Colonic mucosa (tissue), 4 donors: Measurements from ENCODE around the gene NDUFB3. TPM values are rescaled to one million over a fixed set of nuclear protein-coding genes. Genes with fewer than 3 reads are reported as not detected.
A peak's percentile ranks its signal among the peaks of the same experiment; 100 is the strongest.

Source experiments
- DNase-seq: peaks from one replicate; pipeline ENCODE4 v3.0.0-alpha.2; 2020
- H3K27ac ChIP-seq: fragments of 200-600 bp; one replicate; pipeline ENCODE4 v1.8.0; 2021
- H3K27me3 ChIP-seq: fragments of 200-600 bp; one replicate; pipeline ENCODE4 v1.8.0; 2021
- H3K36me3 ChIP-seq: fragments of 200-600 bp; one replicate; pipeline ENCODE4 v1.8.0; 2021
- H3K4me1 ChIP-seq: fragments of 200-600 bp; one replicate; pipeline ENCODE4 v1.8.0; 2021; ENCODE audit warnings: mild to moderate bottlenecking
- H3K4me3 ChIP-seq: fragments of 200-600 bp; one replicate; pipeline ENCODE4 v1.8.0; 2021
- H3K9ac ChIP-seq, 2 donors: one replicate each; pipeline ENCODE4 v1.7.0; 2013; ENCODE audit warnings: control low read depth in 2 of 2, low read depth in 2 of 2, low read length in 2 of 2
- H3K9me3 ChIP-seq: fragments of 200-600 bp; one replicate; pipeline ENCODE4 v1.8.0; 2021
- intact Hi-C: fragments of 100-400 bp; cut with DNase I; formaldehyde crosslinking; loops from one replicate; pipeline ENCODE4 v1.14.1; 2022
- total RNA-seq, 2 donors: library from RNA; stranded (reverse); fragmentation: NEBNext Ultra II Directional in 1 of 2; extraction: Animal tissue kit (Norgen Biotek cat#: 25700) in 1 of 2; gene quantifications; one replicate each; pipeline ENCODE4 v1.2.1, GENCODE V29; 2021
- TF ChIP-seq, protein P1 (sequence below): fragments of 200-600 bp; IDR thresholded peaks from one replicate; pipeline ENCODE4 v1.8.0; 2022; ENCODE audit warnings: antibody characterized with exemption, mild to moderate bottlenecking
- donor health status: healthy.
- donor health status: DM: no; HTN: no; CAD: no.
- donor health status: DM: no; HTN: no; CAD: no.

NDUFB3 gene
- total RNA-seq, 2 donors from 2014 or later, result 159 to 199 TPM

DNA sequence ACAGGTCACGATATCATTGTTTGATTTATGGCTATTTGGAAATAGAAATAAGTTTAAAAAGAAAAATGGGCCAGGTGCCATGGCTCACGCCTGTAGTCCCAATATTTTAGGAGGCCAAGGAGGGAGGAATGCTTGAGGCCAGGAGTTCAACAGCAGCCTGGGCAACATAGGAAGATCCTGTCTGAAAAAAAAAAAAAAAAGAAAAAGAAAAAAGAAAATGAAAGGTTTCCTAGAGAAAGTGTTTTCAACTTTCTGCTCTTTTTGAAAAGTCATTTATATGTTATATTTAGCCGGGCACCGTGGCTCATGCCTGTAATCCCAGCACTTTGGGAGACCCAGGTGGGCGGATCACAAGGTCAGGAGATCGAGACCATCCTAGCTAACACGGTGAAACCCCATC is 3.2 kb downstream of the NDUFB3 start:
- DNase-seq, result peak; percentile 11
- intact Hi-C loops, result loop anchor here (5.0 kb wide), 3 partner anchors 42 to 102 kb away; partner anchors contain the start of gene CFLAR
- H3K27me3 ChIP-seq, result no peaks in the 10 kb centered on the region
- no peak overlapping the region for H3K4me3 ChIP-seq
- peaks cover 6% of the 10 kb centered on the region for H3K4me1 ChIP-seq
- no peaks in the 10 kb centered on the region for H3K9me3 ChIP-seq
- no peak overlapping the region for H3K9ac ChIP-seq
- no peak overlapping the region for H3K27ac ChIP-seq
- H3K36me3 ChIP-seq, result no peaks in the 10 kb centered on the region
- TF ChIP-seq, protein P1, sequence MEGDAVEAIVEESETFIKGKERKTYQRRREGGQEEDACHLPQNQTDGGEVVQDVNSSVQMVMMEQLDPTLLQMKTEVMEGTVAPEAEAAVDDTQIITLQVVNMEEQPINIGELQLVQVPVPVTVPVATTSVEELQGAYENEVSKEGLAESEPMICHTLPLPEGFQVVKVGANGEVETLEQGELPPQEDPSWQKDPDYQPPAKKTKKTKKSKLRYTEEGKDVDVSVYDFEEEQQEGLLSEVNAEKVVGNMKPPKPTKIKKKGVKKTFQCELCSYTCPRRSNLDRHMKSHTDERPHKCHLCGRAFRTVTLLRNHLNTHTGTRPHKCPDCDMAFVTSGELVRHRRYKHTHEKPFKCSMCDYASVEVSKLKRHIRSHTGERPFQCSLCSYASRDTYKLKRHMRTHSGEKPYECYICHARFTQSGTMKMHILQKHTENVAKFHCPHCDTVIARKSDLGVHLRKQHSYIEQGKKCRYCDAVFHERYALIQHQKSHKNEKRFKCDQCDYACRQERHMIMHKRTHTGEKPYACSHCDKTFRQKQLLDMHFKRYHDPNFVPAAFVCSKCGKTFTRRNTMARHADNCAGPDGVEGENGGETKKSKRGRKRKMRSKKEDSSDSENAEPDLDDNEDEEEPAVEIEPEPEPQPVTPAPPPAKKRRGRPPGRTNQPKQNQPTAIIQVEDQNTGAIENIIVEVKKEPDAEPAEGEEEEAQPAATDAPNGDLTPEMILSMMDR, result no peak

DNA sequence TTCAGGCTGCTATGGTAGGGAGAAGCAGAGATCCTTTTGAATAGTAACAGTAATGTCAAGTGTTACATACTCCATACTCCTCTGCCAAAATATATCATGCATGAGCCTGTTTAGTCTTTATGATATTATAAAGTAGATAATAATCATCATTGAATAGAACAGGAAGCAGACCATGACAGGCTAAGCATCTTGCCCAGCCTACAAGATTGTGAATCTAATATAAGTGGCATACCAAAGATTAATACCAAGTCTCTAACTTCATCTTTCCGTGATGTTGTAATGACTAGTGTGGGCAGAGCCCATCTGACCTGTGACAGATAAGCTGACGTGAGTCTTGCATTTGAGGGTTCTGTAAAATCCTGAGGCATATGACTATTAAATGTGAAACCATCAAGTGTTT is 13.1 kb downstream of the NDUFB3 start:
- Histone ChIP-seq H3K27ac (no peak overlapping the region), H3K4me3 (no peak overlapping the region), H3K9me3 (no peaks in the 10 kb centered on the region), H3K36me3 (peaks cover 6% of the 10 kb centered on the region), H3K27me3 (no peaks in the 10 kb centered on the region), H3K9ac (no peak overlapping the region), H3K4me1 (no peaks in the 10 kb centered on the region)
- DNase-seq, result no peak
- TF ChIP-seq, protein P1, result no peak
- intact Hi-C loops, result no loop called here

DNA sequence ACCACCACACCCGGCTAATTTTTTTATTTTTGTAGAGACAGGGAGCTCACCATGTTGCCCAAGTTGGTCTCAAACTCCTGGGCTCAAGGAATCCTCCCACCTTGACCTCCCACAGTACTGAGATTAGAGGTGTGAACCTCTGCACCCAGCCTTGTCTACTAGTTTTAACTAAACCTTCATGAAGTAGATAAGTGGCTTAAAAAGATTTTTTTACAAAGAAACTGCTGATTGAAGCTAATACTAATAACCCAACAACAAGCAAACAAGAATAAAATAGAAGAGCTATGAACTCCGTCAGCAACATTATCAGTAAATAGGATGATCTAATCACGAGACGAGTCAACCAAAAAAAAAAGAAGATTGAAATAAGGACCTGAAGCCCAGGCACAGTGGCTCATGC is 18.8 kb downstream of the NDUFB3 start:
- Histone ChIP-seq H3K9me3 (no peaks in the 10 kb centered on the region), H3K36me3 (no peaks in the 10 kb centered on the region), H3K27me3 (no peaks in the 10 kb centered on the region), H3K27ac (no peak overlapping the region), H3K4me1 (no peaks in the 10 kb centered on the region), H3K9ac (no peak overlapping the region), H3K4me3 (no peak overlapping the region)
- intact Hi-C loops, result no loop called here
- no peak for DNase-seq
- TF ChIP-seq, protein P1, result no peak

DNA sequence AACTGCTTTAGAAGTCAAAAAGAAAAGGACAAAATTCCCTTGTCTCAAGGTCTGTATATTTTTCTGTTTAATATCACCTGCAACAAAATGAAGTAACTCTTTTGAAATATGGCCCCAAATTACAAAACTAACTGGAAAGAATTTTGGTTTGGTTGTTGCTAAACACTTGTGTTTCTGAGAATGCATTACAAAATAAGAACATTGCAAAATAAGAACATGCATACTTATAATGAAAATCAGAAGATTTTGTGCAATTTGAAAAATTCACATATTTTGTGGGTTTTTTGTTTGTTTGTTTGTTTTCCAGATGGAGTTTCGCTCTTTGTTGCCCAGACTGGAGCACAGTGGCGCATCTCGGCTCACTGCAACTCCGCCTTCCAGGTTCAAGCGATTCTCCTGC is 21.8 kb downstream of the NDUFB3 start:
- no peak overlapping the region for H3K27ac ChIP-seq
- DNase-seq, result no peak
- H3K9me3 ChIP-seq, result no peaks in the 10 kb centered on the region
- no peak overlapping the region for H3K9ac ChIP-seq
- H3K4me1 ChIP-seq, result no peaks in the 10 kb centered on the region
- no peaks in the 10 kb centered on the region for H3K36me3 ChIP-seq
- no peaks in the 10 kb centered on the region for H3K27me3 ChIP-seq
- TF ChIP-seq, protein P1, result no peak
- H3K4me3 ChIP-seq, result no peak overlapping the region
- intact Hi-C loops, result no loop called here

DNA sequence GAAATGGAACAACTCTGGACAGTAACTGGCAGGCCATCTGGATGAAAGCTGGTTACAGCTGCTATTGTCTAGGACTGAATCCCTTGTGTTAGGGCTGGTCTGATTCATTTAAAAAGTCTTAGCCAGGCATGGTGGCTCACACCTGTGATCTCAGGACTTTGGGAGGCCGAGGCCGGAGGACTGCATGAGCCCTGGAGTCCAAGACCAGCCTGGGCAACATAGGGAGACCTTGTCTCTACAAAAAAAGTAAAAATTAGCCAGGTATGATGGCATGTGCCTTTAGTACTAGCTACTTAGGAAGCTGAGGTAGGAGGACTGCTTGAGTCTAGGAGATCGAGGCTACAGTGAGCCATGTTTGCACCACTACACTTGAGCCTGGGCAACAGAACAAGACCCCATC is 28.7 kb downstream of the NDUFB3 start:
- no peak overlapping the region for H3K4me3 ChIP-seq
- no peak for DNase-seq
- TF ChIP-seq, protein P1, result no peak
- no peaks in the 10 kb centered on the region for H3K27me3 ChIP-seq
- no peaks in the 10 kb centered on the region for H3K36me3 ChIP-seq
- H3K4me1 ChIP-seq, result no peaks in the 10 kb centered on the region
- intact Hi-C loops, result no loop called here
- no peaks in the 10 kb centered on the region for H3K9me3 ChIP-seq
- no peak overlapping the region for H3K27ac ChIP-seq
- H3K9ac ChIP-seq, result no peak overlapping the region

DNA sequence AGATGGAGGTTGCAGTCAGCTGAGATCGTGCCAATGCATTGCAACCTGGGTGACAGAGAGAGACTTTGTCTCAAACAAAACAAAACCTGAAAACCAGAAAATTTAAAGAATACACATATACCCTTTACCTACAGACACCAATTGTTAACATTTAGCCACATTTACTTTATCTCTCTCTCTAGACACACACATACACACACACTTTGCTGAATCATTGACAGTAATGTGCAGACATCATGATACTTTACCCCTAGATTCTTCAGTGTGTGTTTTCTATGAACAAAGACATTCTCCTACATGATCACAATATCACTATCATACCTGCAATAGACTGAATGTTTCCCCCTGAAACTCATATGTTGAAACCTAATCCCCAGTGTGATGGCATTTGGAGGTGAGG is 34.0 kb downstream of the NDUFB3 start:
- Histone ChIP-seq H3K9ac (no peak overlapping the region), H3K27ac (no peak overlapping the region), H3K4me3 (no peak overlapping the region), H3K36me3 (no peaks in the 10 kb centered on the region), H3K27me3 (no peaks in the 10 kb centered on the region), H3K9me3 (no peaks in the 10 kb centered on the region), H3K4me1 (no peaks in the 10 kb centered on the region)
- no peak for DNase-seq
- TF ChIP-seq, protein P1, result no peak
- intact Hi-C loops, result no loop called here
